H1 (cell line): ENCODE results near the gene MBD3L3. TPM values are rescaled to one million over a fixed set of nuclear protein-coding genes. Genes with fewer than 3 reads are reported as not detected.

Experiments
- MAFK ChIP-seq: IDR thresholded peaks from 2 replicates; pipeline ENCODE4 v1.6.1; 2012; ENCODE audit warnings: low read depth, mild to moderate bottlenecking, improper control_type of control experiment, low read length
- YY1 ChIP-seq: IDR thresholded peaks from 2 replicates; pipeline ENCODE4 v1.6.1; 2011; ENCODE audit warnings: low read depth, mild to moderate bottlenecking, low read length
- polyA plus RNA-seq, 7 experiments: library from polyadenylated mRNA; depleted of rRNA in 3 of 7; stranded (reverse) in 5 of 7; unstranded in 2 of 7; fragments of >200 nt in 5 of 7; fragments of 200-250 nt in 2 of 7; gene quantifications; 1 replicate in 5 of 7; 2 replicates in 1 of 7; 4 replicates in 1 of 7; pipeline versions ENCODE4 v1.2.1 to v1.2.3, GENCODE V29; 2011 to 2013; ENCODE audit warnings: missing spikeins in 2 of 7, mixed read lengths in 2 of 7
- total RNA-seq: library from RNA; stranded (reverse); fragmentation: NEBNext Ultra II Directional; extraction: Animal tissue kit (Norgen Biotek cat#: 25700); gene quantifications from 2 replicates; pipeline ENCODE4 v1.2.1, GENCODE V29; 2021
- TF ChIP-seq, protein P1 (sequence below): IDR thresholded peaks from 2 replicates; pipeline ENCODE4 v1.6.1; 2011; ENCODE audit warnings: low read length, improper control_type of control experiment

MBD3L3 gene
- total and polyA plus RNA-seq, 2 of the 8 experiments (the other 6 are each of a cell fraction or from before 2014, with no cell fraction given): not detected

DNA sequence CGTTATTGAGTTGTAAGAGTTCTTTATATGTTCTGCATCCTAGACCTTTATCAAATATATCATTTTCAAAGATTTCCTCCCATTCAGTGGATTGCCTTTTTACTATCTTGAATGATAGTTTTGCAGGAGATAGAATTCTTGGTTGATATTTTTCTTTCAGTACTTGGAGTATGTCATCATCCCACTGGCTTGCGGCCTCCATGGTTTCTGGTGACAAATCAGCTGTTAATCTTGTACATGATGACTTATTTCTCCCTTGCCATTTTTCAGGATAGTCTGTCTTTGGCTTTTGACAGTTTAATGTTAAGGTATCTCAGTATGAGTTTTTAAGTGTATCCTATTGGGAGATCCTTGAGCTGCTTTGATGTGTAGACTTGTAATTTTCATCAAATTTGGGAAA is 19.5 kb upstream of the MBD3L3 start (continued):
- TF ChIP-seq MAFK (no peak), YY1 (no peak)
- TF ChIP-seq, protein P1, sequence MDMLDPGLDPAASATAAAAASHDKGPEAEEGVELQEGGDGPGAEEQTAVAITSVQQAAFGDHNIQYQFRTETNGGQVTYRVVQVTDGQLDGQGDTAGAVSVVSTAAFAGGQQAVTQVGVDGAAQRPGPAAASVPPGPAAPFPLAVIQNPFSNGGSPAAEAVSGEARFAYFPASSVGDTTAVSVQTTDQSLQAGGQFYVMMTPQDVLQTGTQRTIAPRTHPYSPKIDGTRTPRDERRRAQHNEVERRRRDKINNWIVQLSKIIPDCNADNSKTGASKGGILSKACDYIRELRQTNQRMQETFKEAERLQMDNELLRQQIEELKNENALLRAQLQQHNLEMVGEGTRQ: no peak
